Trophoblast cell (in vitro differentiated cells and primary cell): Measurements from ENCODE around the gene ACACB.
"Not testable (repeated sequence)": the region's sequence is repeated elsewhere in the genome, so short reads cannot be mapped to it uniquely, and the experiment has no call there.

Experiments used
- DNase-seq, 2 donors: peaks; one replicate each; pipeline ENCODE4 v3.0.0-alpha.2; 2016
- H2AFZ ChIP-seq: 2 replicates; pipeline ENCODE4 v1.6.1; 2013; ENCODE audit warnings: low read length, moderate library complexity, mild to moderate bottlenecking; ENCODE audit not compliant: insufficient read depth, poor library complexity
- H2AK5ac ChIP-seq: 2 replicates; pipeline ENCODE4 v1.6.1; 2013; ENCODE audit warnings: mild to moderate bottlenecking, low read length
- H2BK120ac ChIP-seq: 2 replicates; pipeline ENCODE4 v1.6.1; 2013; ENCODE audit warnings: low read length, mild to moderate bottlenecking, moderate library complexity; ENCODE audit not compliant: insufficient read depth, poor library complexity
- H2BK12ac ChIP-seq: 2 replicates; pipeline ENCODE4 v1.6.1; 2013; ENCODE audit warnings: mild to moderate bottlenecking, low read length, moderate library complexity
- H2BK5ac ChIP-seq: 2 replicates; pipeline ENCODE4 v1.6.1; 2013; ENCODE audit warnings: low read length, low read depth, moderate library complexity, mild to moderate bottlenecking; ENCODE audit not compliant: poor library complexity
- H3K14ac ChIP-seq: 2 replicates; pipeline ENCODE4 v1.6.1; 2013; ENCODE audit warnings: mild to moderate bottlenecking, low read length
- H3K18ac ChIP-seq: 2 replicates; pipeline ENCODE4 v1.6.1; 2013; ENCODE audit warnings: mild to moderate bottlenecking, low read length
- H3K23ac ChIP-seq: 2 replicates; pipeline ENCODE4 v1.6.1; 2013; ENCODE audit warnings: low read length
- H3K27ac ChIP-seq: 2 replicates; pipeline ENCODE4 v1.5.1; 2013; ENCODE audit warnings: low read depth, mild to moderate bottlenecking, inconsistent platforms, low read length, moderate library complexity
- H3K27me3 ChIP-seq: 2 replicates; pipeline ENCODE4 v1.6.1; 2013; ENCODE audit warnings: inconsistent platforms, mild to moderate bottlenecking, low read length, moderate library complexity; ENCODE audit not compliant: insufficient read depth
- H3K36me3 ChIP-seq, 2 experiments: 1 replicate in 1 of 2; 2 replicates in 1 of 2; pipeline ENCODE4 v1.6.1; 2013; ENCODE audit warnings: low read length in 2 of 2, mild to moderate bottlenecking in 2 of 2, moderate library complexity in 1 of 2; ENCODE audit not compliant: insufficient read depth in 2 of 2, control insufficient read depth in 1 of 2
- H3K4ac ChIP-seq: 2 replicates; pipeline ENCODE4 v1.6.1; 2013; ENCODE audit warnings: low read depth, mild to moderate bottlenecking, low read length, moderate library complexity
- H3K4me1 ChIP-seq, 2 experiments: 1 replicate in 1 of 2; 2 replicates in 1 of 2; pipeline ENCODE4 v1.6.1; 2013; ENCODE audit warnings: low read length in 2 of 2, mild to moderate bottlenecking in 2 of 2, moderate library complexity in 1 of 2; ENCODE audit not compliant: insufficient read depth in 2 of 2, control insufficient read depth in 1 of 2
- H3K4me2 ChIP-seq: 2 replicates; pipeline ENCODE4 v1.6.1; 2013; ENCODE audit warnings: inconsistent platforms, mild to moderate bottlenecking, low read length, moderate library complexity
- H3K4me3 ChIP-seq: 2 replicates; pipeline ENCODE4 v1.5.1; 2013; ENCODE audit warnings: mild to moderate bottlenecking, low read depth, low read length, inconsistent platforms
- H3K79me1 ChIP-seq: one replicate; pipeline ENCODE4 v1.6.1; 2013; ENCODE audit warnings: low read length
- H3K79me2 ChIP-seq: 2 replicates; pipeline ENCODE4 v1.6.1; 2013; ENCODE audit warnings: low read length, mild to moderate bottlenecking; ENCODE audit not compliant: control insufficient read depth, insufficient read depth, poor library complexity
- H3K9ac ChIP-seq: 2 replicates; pipeline ENCODE4 v1.6.1; 2013; ENCODE audit warnings: mild to moderate bottlenecking, low read length
- H3K9me3 ChIP-seq: 2 replicates; pipeline ENCODE4 v1.6.1; 2013; ENCODE audit warnings: low read depth, mild to moderate bottlenecking, control low read depth, inconsistent platforms, low read length; ENCODE audit not compliant: insufficient read depth
- H4K12ac ChIP-seq: 2 replicates; pipeline ENCODE4 v1.6.1; 2013; ENCODE audit warnings: low read depth, mild to moderate bottlenecking, low read length, moderate library complexity
- H4K8ac ChIP-seq: 2 replicates; pipeline ENCODE4 v1.6.1; 2013; ENCODE audit warnings: low read depth, mild to moderate bottlenecking, low read length, moderate library complexity
- H4K91ac ChIP-seq: one replicate; pipeline ENCODE4 v1.6.1; 2013; ENCODE audit warnings: low read depth, mild to moderate bottlenecking, low read length, moderate library complexity
- WGBS: extraction: QIAGEN DNeasy Blood & Tissue Kit; methylation state at CpG from one replicate; pipeline ENCODE4 v1.1.7; 2013; ENCODE audit warnings: missing lambda C conversion rate; ENCODE audit not compliant: insufficient read length, insufficient coverage; ENCODE audit errors: extremely low coverage; 5-methylcytosine and 5-hydroxymethylcytosine counted together

The ACACB gene

GRCh38 chr12:109144224-109144623 is 27.8 kb downstream of the ACACB start:
- H3K4me3 ChIP-seq: no peak overlapping the region
- no peaks in the 10 kb centered on the region for H3K9me3 ChIP-seq
- no peak overlapping the region for H2BK120ac ChIP-seq
- no peak overlapping the region for H2BK5ac ChIP-seq
- H3K27me3 ChIP-seq: no peaks in the 10 kb centered on the region
- H3K4me2 ChIP-seq: no peak overlapping the region
- no peaks in the 10 kb centered on the region for H3K79me2 ChIP-seq
- H3K27ac ChIP-seq: no peak overlapping the region
- no peak overlapping the region for H4K91ac ChIP-seq
- no peaks in the 10 kb centered on the region for H3K36me3 ChIP-seq
- no peak overlapping the region for H3K23ac ChIP-seq
- DNase-seq: no peak
- WGBS: no CpG with 5 or more reads among the region's 4 CpGs
- H3K18ac ChIP-seq: no peak overlapping the region
- H4K12ac ChIP-seq: no peak overlapping the region
- no peak overlapping the region for H3K14ac ChIP-seq
- no peak overlapping the region for H2AFZ ChIP-seq
- H2AK5ac ChIP-seq: no peak overlapping the region
- H3K4me1 ChIP-seq: no peaks in the 10 kb centered on the region
- no peak overlapping the region for H3K4ac ChIP-seq
- no peaks in the 10 kb centered on the region for H3K79me1 ChIP-seq
- no peak overlapping the region for H4K8ac ChIP-seq
- no peak overlapping the region for H3K9ac ChIP-seq
- H2BK12ac ChIP-seq: no peak overlapping the region

GRCh38 chr12:109147126-109147525 is 30.7 kb downstream of the ACACB start:
- H3K27ac ChIP-seq, H3K4me1 ChIP-seq, H3K79me2 ChIP-seq, H3K4ac ChIP-seq, H3K9me3 ChIP-seq, H3K27me3 ChIP-seq, H2BK5ac ChIP-seq, H2AFZ ChIP-seq, H3K79me1 ChIP-seq, H3K23ac ChIP-seq, H3K9ac ChIP-seq, H3K4me3 ChIP-seq, H4K12ac ChIP-seq, H3K18ac ChIP-seq, DNase-seq, H2BK12ac ChIP-seq, H3K14ac ChIP-seq, H3K36me3 ChIP-seq, H2BK120ac ChIP-seq, H2AK5ac ChIP-seq, H4K8ac ChIP-seq, H3K4me2 ChIP-seq, H4K91ac ChIP-seq: not testable (repeated sequence)
- WGBS: no CpG with 5 or more reads among the region's 1 CpG

GRCh38 chr12:109147954-109148353 is 31.6 kb downstream of the ACACB start:
- Histone ChIP-seq H3K9ac (no peak overlapping the region), H3K4me3 (no peak overlapping the region), H3K9me3 (no peaks in the 10 kb centered on the region), H3K27ac (no peak overlapping the region), H3K4me1 (no peaks in the 10 kb centered on the region), H3K14ac (no peak overlapping the region), H2AFZ (no peak overlapping the region), H3K4me2 (no peak overlapping the region), H4K8ac (no peak overlapping the region), H3K79me1 (no peaks in the 10 kb centered on the region), H4K91ac (no peak overlapping the region), H3K23ac (no peak overlapping the region), H2BK12ac (no peak overlapping the region), H3K27me3 (no peaks in the 10 kb centered on the region), H3K4ac (no peak overlapping the region), H3K36me3 (no peaks in the 10 kb centered on the region), H4K12ac (no peak overlapping the region), H2AK5ac (no peak overlapping the region), H3K18ac (no peak overlapping the region), H2BK5ac (no peak overlapping the region), H3K79me2 (no peaks in the 10 kb centered on the region), H2BK120ac (no peak overlapping the region)
- WGBS: no CpG with 5 or more reads among the region's 2 CpGs
- no peak for DNase-seq

GRCh38 chr12:109150124-109150640 is 33.8 kb downstream of the ACACB start:
- Histone ChIP-seq H3K14ac (no peak overlapping the region), H4K12ac (no peak overlapping the region), H2BK120ac (no peak overlapping the region), H3K9me3 (no peaks in the 10 kb centered on the region), H3K23ac (no peak overlapping the region), H3K9ac (no peak overlapping the region), H3K27me3 (peaks cover 2% of the 10 kb centered on the region), H3K18ac (no peak overlapping the region), H3K79me2 (no peaks in the 10 kb centered on the region), H2AFZ (no peak overlapping the region), H3K4me1 (peaks cover 7 to 9% of the 10 kb centered on the region in 2 experiments), H2BK5ac (no peak overlapping the region), H2AK5ac (no peak overlapping the region), H3K27ac (no peak overlapping the region), H3K4me3 (no peak overlapping the region), H3K79me1 (no peaks in the 10 kb centered on the region), H3K4me2 (no peak overlapping the region), H4K91ac (no peak overlapping the region), H2BK12ac (no peak overlapping the region), H4K8ac (no peak overlapping the region), H3K4ac (no peak overlapping the region), H3K36me3 (no peaks in the 10 kb centered on the region)
- DNase-seq: no peak
- WGBS: no CpG with 5 or more reads among the region's 9 CpGs
